ENCODE data around the gene DLG4.
"Not testable (repeated sequence)": the region's sequence is repeated elsewhere in the genome, so short reads cannot be mapped to it uniquely, and the experiment has no call there.

DLG4 gene

DNA sequence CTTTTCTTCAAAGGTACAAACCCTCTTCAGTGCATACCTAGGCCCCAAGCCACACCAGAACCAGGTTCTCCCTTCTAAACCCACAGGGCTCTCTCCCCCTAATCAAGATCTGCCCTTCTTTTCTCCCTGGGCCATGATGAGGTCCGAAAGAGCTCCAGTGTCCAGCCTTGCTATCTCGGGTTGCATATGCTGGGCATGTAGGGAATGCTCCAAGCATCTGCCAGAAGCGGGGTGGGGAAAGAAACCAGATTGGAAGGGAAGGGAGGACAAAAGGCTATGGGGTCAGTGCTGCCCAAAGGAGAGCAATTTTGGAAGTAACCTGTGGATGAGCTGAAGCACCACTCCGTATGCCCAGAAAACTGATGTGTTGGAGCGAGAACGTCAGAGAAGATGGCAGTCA, 29.6 kb upstream of the DLG4 start:
- DNase-seq (ENCODE audit: low read depth): no peak

DNA sequence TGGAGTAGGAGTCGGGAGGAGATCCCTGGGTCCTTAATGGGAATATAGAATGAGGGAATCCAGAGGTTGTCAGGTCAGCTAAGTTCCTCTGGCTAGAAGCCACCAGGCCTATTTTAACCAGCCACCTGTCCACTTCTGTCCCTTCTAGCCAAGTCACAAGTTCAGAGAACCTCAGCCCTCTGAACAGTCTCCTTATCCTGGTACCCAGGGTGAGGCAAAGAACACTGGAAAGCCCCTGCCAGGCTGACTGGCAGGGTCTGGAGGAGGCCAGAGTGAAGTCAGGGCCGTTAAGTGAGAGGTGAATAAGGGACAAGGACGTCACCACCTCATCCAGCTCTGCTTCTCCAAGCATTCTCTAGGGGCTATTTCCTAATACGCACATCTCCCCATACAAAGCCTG, 29.2 kb upstream of the DLG4 start:
- no peak for DNase-seq (ENCODE audit: low read depth)

DNA sequence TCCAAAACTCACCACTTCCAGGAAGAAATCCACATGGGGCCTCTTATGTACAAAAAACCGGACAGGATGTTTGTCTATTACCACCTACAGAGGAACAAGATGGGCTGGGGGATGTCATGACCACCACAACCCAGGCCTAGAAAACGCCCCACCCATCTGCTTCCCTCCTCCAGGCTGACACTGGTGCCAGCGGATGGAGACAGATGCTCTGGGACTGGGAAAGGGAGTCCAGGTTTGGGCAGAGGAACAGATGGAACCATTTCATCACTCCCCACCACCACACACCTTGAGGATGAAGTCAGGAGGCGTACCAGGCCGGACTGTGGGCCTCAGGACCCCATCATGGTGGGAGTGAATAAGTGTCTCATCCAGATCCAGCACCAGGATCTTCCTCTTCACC, 27.1 kb upstream of the DLG4 start:
- DNase-seq (ENCODE audit: low read depth): no peak

DNA sequence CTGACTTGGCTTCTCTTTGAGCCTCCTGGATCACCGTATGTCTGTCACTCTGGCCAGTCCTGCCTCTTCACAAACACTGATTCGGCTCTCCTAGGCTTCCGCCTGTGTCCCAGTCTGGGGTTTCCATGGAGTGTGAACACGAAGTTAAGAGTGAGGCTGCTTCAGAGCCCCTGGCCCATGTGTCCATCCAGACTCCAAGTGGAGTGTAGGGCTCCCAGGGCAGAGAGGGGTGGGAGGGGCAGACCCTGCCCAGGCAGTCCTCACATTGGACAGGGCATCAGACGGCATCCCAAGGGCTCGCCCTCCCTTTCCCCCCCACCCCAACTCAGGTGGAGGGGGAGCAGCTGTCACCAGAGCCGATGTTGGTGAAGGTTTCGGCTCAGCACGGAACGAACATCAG, 24.2 kb upstream of the DLG4 start:
- DNase-seq (ENCODE audit: low read depth): not testable (repeated sequence)

DNA sequence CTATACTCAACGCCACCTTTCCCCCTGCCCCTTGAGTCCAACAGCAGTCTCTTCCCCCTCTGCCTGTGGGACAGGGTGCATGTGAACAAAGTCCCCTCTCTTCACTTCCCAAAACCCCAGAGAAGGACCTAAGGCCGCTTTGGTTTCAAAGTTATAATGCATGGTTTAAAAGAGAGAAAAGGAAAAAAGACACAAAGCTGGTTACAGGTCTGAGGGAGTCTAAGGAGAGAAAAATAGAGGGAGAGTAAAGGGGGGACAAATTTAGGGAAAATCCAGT, 23.8 kb upstream of the DLG4 start:
- no peak for DNase-seq (ENCODE audit: low read depth)

GRCh38 chr17:7242717-7243452, 23.2 kb upstream of the DLG4 start:
- peak; percentile 85 for DNase-seq (ENCODE audit: low read depth)

DNA sequence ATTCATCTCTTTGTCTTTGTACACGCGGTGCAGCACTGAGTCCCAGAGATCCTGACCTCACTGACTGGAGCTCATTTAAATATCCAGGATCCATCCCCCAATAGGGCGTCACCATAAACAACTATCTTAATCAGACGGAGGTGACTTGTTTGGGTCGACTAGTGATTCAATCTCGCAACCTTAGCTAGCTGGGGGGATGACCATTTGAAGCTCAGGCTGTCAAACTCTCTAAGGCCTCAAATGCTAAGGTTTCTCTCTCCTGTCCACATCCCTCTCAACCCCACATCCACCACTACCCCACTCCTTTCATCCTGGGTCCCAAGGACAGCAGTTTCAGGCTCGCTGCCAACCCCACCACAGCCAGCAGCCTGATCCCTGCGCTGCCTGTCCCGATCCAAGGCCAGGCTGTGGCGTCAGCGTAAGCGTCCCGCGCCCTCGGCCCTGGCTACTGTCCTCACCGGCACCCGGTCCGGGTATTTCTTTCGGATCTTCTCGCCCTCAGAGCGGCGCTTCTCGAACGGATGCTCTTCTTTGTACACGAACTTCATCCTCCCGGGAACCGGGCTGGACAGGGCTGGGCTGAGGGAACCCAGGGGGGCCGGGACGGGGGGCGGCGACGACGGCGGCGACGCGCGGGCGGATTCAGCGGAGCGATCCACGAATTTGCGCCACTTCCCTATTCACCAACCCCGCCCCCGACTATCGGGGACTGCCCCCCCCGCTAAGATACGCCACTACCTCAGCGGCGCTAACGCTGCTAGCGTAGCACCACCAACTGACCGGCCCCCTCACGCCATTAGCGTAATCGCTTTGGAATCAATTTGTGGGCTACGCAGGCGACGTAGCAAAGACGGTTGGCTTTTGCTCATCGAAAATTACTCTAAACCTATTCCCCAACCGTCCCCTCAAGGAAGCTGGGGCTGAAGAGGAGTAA, 22.4 kb upstream of the DLG4 start, which contains the start of gene GABARAP:
Gene GABARAP (minus strand): TSS at position 667 of the 934 bp plus-strand sequence. CDS start 119 bp downstream, at position 548.
- DNase-seq (ENCODE audit: low read depth): peak; percentile 87

GRCh38 chr17:7241090-7241733, 21.6 kb upstream of the DLG4 start:
- no peak for DNase-seq (ENCODE audit: low read depth)

GRCh38 chr17:7240375-7240774, 20.7 kb upstream of the DLG4 start:
- no peak for DNase-seq (ENCODE audit: low read depth)

DNA sequence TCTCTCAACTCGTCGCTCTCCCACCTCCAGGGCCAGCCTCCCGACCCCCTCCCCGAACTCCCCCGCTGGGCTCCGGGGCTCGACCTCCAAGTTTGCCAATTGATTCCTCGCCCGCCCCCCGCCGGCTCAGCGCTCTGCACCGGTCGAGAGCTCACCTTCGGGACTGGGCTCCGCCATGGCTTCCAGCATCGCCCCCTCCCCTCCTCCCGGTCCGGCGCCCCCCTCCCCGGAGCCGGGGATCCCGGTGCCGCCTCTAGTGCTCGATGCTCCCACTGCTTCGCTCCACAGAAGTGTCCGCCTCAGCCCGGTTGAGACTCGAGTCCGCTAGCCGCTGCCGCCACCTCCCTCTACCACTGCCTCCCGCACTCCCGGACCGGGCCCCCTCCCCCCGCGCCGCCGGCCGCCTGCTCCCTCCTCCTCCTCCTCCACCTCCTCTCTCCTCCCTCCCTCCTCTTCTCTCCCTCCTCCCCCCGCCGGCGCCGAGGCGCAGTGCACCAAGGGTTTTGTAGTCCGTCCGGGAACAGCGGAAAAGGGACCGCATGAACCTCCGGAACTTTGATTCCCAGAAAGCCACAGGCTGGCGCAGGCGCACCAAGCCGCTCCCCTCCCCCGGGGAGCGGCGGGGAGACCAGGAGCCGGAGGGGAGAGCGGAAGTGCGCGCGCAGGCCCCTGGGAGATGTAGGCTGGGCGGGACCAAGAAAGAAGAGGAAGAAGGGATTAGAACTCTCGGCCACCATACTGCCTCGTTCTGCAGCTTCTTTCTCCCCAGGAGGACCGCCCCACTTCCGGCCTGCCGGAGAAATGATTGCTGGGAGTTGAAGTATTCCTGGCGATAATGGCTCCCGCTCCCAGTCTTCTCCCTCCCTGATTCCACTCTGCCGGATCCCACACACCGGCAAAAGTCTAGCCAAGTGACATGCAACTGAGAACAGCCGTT, 19.7 kb upstream of the DLG4 start, which contains the start of gene PHF23:
Gene PHF23 (minus strand): TSS at position 367 of the 937 bp plus-strand sequence. CDS start 178 bp downstream, at position 189.
- DNase-seq (ENCODE audit: low read depth): peak; percentile 97

GRCh38 chr17:7238420-7239090, 18.9 kb upstream of the DLG4 start:
- no peak for DNase-seq (ENCODE audit: low read depth)

DNA sequence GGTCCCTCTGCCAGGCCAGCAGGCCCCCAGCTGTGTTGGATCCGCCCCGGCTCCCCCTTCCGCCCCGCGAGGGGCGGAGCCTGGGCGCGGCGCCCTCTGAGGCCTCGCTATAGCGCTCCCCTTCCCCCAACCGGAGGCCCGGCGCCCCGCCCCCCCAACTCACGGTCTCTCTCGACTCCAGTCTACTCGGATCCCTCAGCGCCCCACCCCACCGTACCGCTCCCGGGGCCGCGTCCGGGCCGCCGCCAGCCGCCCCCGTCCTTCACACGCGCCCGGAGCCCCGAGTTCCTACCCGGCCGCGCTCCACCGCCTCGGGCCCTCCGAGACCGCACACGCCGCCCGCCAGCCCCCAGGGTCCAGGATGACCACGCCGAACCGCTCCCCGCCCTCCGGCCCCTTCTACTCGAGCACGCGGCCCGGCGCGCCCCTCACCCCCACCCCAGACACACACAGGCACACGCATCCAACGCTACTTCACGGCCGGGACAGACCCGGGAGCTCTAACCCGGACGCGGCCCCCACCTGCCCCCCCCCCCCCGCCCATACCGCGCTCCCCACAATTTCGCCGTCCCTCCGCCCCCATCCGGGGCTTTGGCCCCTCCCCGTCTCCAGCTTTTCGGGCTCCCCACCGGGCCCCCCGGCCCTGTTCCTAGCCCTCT, 18.3 kb upstream of the DLG4 start:
- peak; percentile 81 for DNase-seq (ENCODE audit: low read depth)

DNA sequence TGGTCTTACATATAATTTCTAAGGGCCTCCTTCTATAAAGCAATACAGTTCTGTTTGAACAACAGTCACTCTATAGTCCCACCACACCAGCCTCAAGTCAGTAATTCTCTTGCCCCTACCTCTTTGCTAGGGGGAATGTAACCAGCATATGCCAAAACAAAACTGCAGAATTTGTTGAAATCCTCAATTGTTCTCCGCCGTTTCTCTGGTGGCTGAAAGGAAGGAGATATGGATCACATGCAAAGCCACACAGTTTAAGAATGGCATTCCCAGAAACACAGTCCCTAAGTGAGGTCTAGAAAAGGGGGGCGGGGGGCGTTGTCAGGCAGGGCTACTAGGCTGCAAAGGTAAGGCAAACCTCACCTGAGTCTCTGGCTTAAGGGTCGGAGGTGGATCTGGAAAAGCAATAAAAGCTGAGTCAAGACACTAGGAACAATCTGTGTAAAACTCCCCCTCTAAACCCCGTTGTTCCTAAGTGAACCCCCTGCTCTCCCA, 17.7 kb upstream of the DLG4 start:
- DNase-seq (ENCODE audit: low read depth): no peak

DNA sequence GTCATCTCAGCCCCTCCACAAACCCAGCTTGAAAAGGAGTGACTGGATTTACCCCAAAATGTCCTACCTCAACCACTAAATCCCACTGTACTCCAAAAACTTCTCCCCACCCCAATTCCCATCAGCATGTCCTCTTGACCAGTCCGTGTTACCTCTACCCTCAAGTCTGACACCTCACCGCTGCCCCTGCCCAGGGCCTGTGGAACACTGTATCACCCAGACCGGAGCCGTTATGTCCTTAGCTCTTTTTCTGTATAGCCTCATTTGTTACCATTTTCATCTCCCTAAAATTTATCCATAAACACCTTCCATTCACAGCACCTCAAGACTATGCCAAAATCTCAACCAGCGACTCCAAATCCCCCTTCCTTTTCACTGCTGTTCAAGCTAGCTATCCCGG, 17.2 kb upstream of the DLG4 start:
- DNase-seq (ENCODE audit: low read depth): no peak

- no peak for DNase-seq (ENCODE audit: low read depth)
Measured at GRCh38 chr17:7235693-7236665, 16.3 kb upstream of the DLG4 start.

- peak; percentile 91 for DNase-seq (ENCODE audit: low read depth)
Measured at GRCh38 chr17:7234083-7234951, 14.7 kb upstream of the DLG4 start, which contains the start of gene DVL2. TSS of gene DVL2 (minus strand) at chr17:7234517. CDS start at chr17:7234262, 255 bp downstream.

- DNase-seq (ENCODE audit: low read depth): no peak
Measured at GRCh38 chr17:7233701-7234082, 14.1 kb upstream of the DLG4 start.

DNA sequence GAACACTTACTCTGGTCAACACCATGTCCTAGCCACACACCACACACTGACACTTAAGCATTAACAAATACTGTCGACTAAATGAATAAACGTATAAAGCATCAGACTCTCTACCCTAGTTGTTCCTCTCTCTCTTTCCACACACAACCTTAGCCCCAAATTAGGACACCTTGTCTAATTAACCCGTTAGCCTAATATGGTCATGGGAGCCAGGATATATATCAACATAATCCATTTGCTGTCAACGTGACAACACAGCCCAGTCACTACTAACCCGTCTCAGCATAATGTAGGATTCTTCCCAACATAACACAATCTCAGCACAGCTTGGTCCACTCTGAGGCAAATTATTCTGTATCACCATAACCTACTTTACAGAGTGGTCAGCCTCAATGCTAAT, 12.5 kb upstream of the DLG4 start:
- DNase-seq (ENCODE audit: low read depth): no peak

All from activated T-cell treated with anti-CD3 and anti-CD28 coated beads for 48 hours (primary cell).